ENCODE results near the gene SASH3.

DNA sequence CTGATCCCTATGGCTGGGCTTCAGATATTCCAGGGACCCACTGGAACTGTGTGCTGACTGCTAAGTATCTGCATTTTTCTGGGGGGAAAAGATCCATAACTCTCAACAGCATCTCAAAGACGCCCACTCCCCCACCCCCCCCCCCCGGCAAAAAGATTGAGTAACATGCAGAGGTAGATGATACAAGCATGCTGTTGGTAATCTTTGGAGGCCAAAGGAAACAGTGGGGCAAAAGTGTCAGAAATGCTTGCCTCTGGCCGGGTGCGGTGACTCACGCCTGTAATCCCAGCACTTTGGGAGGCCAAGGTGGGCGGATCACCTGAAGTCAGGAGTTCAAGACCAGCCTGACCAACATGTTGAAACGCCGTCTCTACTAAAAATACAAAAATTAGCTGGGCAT lies 28.8 kb upstream of the SASH3 start:
- no peak for TF ChIP-seq SNAI2 (CRISPR knock-in tag; IDR thresholded peaks at IDR 0.05)
- TF ChIP-seq BACH2 (CRISPR knock-in tag; IDR thresholded peaks at IDR 0.05; ENCODE audit: borderline replicate concordance), result no peak
- TF ChIP-seq RARB (CRISPR knock-in tag; IDR thresholded peaks at IDR 0.05), result no peak
- no peak for TF ChIP-seq ZNF70 (CRISPR knock-in tag; IDR thresholded peaks at IDR 0.05)
- TF ChIP-seq, protein P1, sequence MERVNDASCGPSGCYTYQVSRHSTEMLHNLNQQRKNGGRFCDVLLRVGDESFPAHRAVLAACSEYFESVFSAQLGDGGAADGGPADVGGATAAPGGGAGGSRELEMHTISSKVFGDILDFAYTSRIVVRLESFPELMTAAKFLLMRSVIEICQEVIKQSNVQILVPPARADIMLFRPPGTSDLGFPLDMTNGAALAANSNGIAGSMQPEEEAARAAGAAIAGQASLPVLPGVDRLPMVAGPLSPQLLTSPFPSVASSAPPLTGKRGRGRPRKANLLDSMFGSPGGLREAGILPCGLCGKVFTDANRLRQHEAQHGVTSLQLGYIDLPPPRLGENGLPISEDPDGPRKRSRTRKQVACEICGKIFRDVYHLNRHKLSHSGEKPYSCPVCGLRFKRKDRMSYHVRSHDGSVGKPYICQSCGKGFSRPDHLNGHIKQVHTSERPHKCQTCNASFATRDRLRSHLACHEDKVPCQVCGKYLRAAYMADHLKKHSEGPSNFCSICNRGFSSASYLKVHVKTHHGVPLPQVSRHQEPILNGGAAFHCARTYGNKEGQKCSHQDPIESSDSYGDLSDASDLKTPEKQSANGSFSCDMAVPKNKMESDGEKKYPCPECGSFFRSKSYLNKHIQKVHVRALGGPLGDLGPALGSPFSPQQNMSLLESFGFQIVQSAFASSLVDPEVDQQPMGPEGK (CRISPR knock-in tag; IDR thresholded peaks at IDR 0.05; ENCODE audit: borderline replicate concordance), result no peak
